Lung microvascular endothelial cell (primary cell): ENCODE data around the gene STRIP1. TPM values are rescaled to one million over a fixed set of nuclear protein-coding genes. Genes with fewer than 3 reads are reported as not detected.

Source experiments
- DNase-seq, 2 donors: peaks; one replicate each; pipeline versions ENCODE4 v3.0.0 to v3.0.0-alpha.2; 2010; ENCODE audit warnings: low read depth in 2 of 2
- total RNA-seq: library from RNA; depleted of rRNA; stranded (reverse); fragments of >200 nt; gene quantifications from 2 replicates; pipeline ENCODE4 v1.2.1, GENCODE V29; 2014

Gene STRIP1
- total RNA-seq, 1 donor from 2014 or later, result 41.5 TPM

GRCh38 chr1:110089561-110090275 lies 55.3 kb downstream of the STRIP1 start:
- DNase-seq, result no peak

- DNase-seq, result no peak
Observed at GRCh38 chr1:110091381-110091780, 57.0 kb downstream of the STRIP1 start.

GRCh38 chr1:110091791-110092190 lies 57.4 kb downstream of the STRIP1 start:
- no peak for DNase-seq

GRCh38 chr1:110092991-110093390 lies 58.6 kb downstream of the STRIP1 start:
- DNase-seq, result no peak

- no peak for DNase-seq
Observed at GRCh38 chr1:110094931-110095654, 60.7 kb downstream of the STRIP1 start.

GRCh38 chr1:110097507-110098221 lies 63.2 kb downstream of the STRIP1 start:
- DNase-seq, result no peak

GRCh38 chr1:110098222-110099026 lies 64.0 kb downstream of the STRIP1 start:
- DNase-seq, result no peak

GRCh38 chr1:110100335-110100734 lies 65.9 kb downstream of the STRIP1 start:
- DNase-seq, result no peak

GRCh38 chr1:110102081-110102480 lies 67.7 kb downstream of the STRIP1 start:
- DNase-seq, result peak in 1 of 2 donors; percentile 14

Other genes with a start within 250 kb of the STRIP1 start
- gene CSF1, start 123.8 kb upstream of the STRIP1 start, total RNA-seq, result 4.2 and 5.2 TPM in 2 replicates
- gene AHCYL1, start 49.9 kb upstream of the STRIP1 start, total RNA-seq, result 32.7 and 36.1 TPM in 2 replicates
- gene ALX3, start 36.0 kb downstream of the STRIP1 start, total RNA-seq, result not detected in 2 replicates
- gene UBL4B, start 77.8 kb downstream of the STRIP1 start, total RNA-seq, result not detected in 2 replicates
- gene SLC6A17, start 115.9 kb downstream of the STRIP1 start, total RNA-seq, result 0.40 and 1.1 TPM in 2 replicates
- 0.44 and 0.99 TPM in 2 replicates for gene KCNC4, start 175.7 kb downstream of the STRIP1 start, total RNA-seq